HEK293 (cell line): ENCODE measurements around the gene SPEG.

Experiments
- CTCF ChIP-seq: fragments of 450-650 bp; formaldehyde crosslinking; IDR thresholded peaks from 2 replicates; pipeline ENCODE4 v1.5.1; 2016; ENCODE audit warnings: missing biosample characterization, missing genetic modification characterization
- ZNF157 ChIP-seq: fragments of 450-650 bp; formaldehyde crosslinking; IDR thresholded peaks from 2 replicates; pipeline ENCODE4 v1.5.1; 2016; ENCODE audit warnings: missing biosample characterization, missing genetic modification characterization
- ZNF335 ChIP-seq: fragments of 450-650 bp; formaldehyde crosslinking; conservative IDR thresholded peaks from 2 replicates; pipeline ENCODE4 v1.5.1; 2016; ENCODE audit warnings: missing biosample characterization, missing genetic modification characterization

- TF ChIP-seq ZNF335 (tag by site-specific recombination) (peak; percentile 93), ZNF157 (tag by site-specific recombination) (no peak), CTCF (tag by site-specific recombination) (peak; percentile 44; the same call in 1 of the 2 replicates)
These were observed 7.0 kb downstream of the SPEG start for GRCh38 chr2:219441451-219442255.
